GM19468 (cell line): ENCODE data around the gene MTOR.
A peak's percentile ranks its signal among the peaks of the same experiment; 100 is the strongest.
"Not testable (repeated sequence)": the region's sequence is repeated elsewhere in the genome, so short reads cannot be mapped to it uniquely, and the experiment has no call there.

ENCODE experiments used
- ATAC-seq: cut with Tn5 transposase; IDR thresholded peaks from one replicate; pipeline ENCODE4 v1.9.1; 2021; ENCODE audit warnings: mild to moderate bottlenecking, moderate library complexity, moderate number of reproducible peaks; ENCODE audit not compliant: unreplicated experiment; ENCODE audit errors: extremely low read depth

Gene MTOR

GRCh38 chr1:11262171-11263049 lies at the start of gene MTOR:
Gene MTOR (minus strand): TSS chr1:11262551. CDS start chr1:11259409, 3,142 bp downstream.
- peak; percentile 94 for ATAC-seq

DNA sequence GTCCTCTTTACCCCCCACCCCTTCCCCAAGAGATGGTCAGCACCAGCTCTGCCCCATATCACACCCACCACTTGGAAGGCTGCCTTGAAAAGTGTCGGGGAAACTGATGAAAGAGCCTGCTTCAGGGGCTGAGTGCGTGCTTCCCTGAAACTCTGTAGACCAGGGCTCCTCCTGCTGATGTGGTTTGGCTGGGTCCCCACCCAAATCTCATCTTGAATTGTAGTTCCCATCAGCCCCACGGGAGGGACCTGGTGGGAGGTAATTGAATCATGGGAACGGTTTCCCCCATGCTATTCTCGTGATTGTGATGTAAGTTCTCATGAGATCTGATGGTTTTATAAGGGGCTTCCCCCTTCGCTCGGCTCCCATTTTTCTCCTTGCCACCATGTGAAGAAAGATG lies 47.0 kb upstream of the MTOR start:
- ATAC-seq, result no peak

- no peak for ATAC-seq
Measured at GRCh38 chr1:11308699-11309224, 46.4 kb upstream of the MTOR start.

DNA sequence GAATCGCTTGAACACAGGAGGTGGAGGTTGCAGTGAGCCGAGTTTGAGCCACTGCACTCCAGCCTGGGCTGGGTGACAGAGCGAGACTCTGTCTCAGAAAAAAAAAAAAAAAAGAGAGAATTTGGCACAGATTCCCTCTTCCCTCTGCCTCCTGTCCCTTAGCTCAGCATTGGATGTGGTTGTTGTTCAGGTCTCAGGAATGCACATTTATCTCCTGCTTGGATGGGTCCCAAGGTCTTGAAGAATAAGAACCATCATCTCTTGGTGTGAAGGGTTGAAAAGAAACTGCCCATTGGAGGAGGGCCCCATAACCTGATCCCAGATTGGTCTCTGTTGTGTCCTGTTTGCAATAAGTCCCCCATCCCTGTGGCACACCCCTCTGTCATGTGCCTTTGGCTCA lies 45.5 kb upstream of the MTOR start:
- ATAC-seq, result no peak

GRCh38 chr1:11305516-11305915 lies 43.2 kb upstream of the MTOR start:
- ATAC-seq, result not testable (repeated sequence)

DNA sequence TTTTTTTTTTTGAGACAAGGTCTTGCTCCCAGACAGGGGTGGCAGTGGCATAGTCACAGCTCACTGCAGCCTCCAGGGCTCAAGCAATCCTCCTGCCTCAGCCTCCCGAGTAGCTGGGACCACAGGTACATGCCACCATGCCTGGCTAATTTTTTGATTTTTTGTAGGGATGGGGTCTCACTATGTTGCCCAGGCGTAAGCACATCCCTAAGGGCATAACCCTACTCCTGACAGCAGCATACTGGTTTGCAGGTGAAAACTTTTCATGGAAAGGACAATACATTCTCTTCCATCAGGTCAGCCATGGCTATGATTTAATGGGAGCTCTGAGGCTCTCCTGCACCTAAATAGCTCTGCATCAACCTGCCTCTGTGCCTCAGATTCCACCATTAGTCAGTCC lies 40.0 kb upstream of the MTOR start:
- no peak for ATAC-seq

GRCh38 chr1:11301601-11302000 lies 39.2 kb upstream of the MTOR start:
- no peak for ATAC-seq

DNA sequence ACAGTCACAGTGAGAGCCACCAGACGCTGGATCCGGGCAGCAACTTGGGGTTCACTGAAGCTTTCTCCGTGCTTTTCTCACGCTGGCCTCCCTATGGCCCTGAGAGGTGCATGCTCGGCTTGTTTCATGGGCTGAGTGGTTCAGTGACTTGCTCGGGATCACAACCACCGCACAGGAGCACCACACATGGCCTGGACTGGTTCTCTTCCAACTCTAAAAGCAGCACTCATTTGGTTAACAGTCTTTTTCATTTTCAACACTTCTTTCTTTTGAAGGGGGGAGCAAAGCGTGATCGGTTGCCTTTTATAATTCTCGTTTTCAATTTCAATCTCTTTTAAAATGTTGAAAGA lies 36.8 kb upstream of the MTOR start:
- ATAC-seq, result no peak

GRCh38 chr1:11298390-11299224 lies 36.3 kb upstream of the MTOR start:
- no peak for ATAC-seq

DNA sequence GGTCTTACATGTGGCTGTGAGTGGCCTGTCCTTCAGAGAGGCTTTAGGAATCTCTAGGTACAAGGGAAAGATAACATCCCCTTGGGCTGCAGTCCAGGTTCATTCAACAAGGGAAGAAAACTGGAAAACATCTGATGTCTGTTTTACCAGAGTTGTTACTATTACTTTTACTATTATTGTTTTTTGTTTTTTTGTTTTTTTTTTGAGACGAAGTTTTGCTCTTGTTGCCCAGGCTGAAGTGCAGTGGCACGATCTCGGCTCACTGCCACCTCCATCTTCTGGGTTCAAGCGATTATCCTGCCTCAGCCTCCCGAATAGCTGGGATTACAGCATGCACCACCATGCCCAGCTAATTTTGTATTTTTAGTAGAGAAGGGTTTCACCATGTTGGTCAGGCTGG lies 35.4 kb upstream of the MTOR start:
- not testable (repeated sequence) for ATAC-seq

GRCh38 chr1:11295905-11296304 lies 33.6 kb upstream of the MTOR start:
- ATAC-seq, result no peak

- ATAC-seq, result no peak
Measured at GRCh38 chr1:11294951-11295350, 32.6 kb upstream of the MTOR start.

- ATAC-seq, result no peak
Measured at GRCh38 chr1:11293856-11294255, 31.5 kb upstream of the MTOR start.

DNA sequence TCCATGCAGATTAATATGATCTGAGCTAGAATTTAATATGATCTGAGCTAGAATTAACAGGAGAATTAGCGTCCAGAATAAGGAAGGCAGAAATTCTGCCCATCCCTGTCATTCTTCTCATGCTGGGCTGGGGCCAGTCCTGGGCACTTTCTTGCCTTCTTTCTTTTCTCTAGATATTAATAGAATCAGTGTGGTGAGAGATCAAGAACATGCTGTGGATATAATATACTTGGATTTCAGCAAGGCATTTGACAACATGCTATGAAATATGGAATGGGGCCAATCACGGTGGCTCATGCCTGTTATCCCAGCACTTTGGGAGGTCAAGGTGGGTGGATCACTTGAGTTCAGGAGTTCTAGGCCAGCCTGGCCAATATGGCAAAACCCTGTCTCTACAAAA lies 28.7 kb upstream of the MTOR start:
- ATAC-seq, result no peak

GRCh38 chr1:11289064-11289463 lies 26.7 kb upstream of the MTOR start:
- no peak for ATAC-seq

- ATAC-seq, result no peak
Measured at GRCh38 chr1:11286735-11287410, 24.5 kb upstream of the MTOR start.

DNA sequence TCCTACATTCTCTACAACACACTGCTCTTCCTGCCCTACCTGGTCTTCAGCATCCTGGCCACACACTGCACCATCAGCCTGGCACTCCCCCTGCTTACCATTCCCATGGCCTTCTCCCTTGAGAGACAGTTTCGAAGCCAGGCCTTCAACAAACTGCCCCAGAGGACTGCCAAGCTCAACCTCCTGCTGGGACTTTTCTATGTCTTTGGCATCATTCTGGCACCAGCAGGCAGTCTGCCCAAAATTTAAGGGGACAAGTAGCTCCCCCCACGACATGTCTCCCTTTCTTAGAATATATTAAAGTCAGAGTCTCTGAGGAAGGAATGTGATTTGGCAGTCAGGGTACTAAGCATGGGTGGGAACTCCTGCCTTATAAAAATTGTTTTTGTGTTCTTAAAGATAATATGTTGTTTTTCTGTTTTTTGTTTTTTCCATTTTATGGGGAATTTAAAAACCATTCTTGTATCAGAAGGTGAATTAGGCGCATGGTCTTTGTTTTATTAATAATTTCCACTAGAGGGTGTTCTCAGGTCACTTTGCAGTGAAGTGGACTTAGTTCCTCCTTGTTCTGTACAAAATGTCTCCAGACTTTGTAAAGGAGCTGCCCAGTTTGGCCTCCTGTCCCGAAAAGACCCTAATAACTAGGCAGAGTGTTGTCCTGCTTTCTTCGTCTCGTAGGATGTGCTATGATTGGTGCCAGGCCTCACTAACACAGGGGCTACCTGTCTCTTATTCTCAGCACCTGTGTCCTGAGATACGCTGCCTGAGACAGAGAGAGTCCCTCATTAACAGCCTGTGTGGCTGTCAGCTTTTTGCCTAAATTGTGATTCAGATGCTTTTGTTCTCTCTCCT lies 23.8 kb upstream of the MTOR start:
- ATAC-seq, result no peak

GRCh38 chr1:11284784-11285183 lies 22.4 kb upstream of the MTOR start:
- ATAC-seq, result no peak

GRCh38 chr1:11283151-11283550 lies 20.8 kb upstream of the MTOR start:
- no peak for ATAC-seq
